ENCODE data around the gene ERICH6.

The ERICH6 gene

GRCh38 chr3:150736903-150737832 lies 33.4 kb upstream of the ERICH6 start:
- no peak for DNase-seq (ENCODE audit: low spot score)

GRCh38 chr3:150736316-150736719 lies 32.6 kb upstream of the ERICH6 start:
- no peak for DNase-seq (ENCODE audit: low spot score)

DNA sequence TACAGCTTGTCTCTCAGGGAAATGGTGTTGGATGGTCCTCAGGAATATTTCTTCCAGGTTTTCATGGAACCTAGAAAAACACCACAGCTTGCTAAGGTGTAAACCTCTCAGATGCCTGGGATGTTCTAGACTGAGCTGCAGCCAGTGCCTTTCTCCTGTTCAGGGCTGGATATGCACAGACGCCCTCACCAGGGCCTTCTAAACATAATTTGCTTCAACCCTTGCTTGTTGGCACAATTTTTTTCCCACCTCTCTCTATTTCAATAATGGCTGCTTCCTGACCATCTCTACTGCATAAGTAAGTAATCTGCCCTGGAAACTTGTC lies 31.0 kb upstream of the ERICH6 start:
- DNase-seq (ENCODE audit: low spot score) = no peak

GRCh38 chr3:150733936-150734794 lies 30.4 kb upstream of the ERICH6 start:
- no peak for DNase-seq (ENCODE audit: low spot score)

GRCh38 chr3:150733373-150733935 lies 29.7 kb upstream of the ERICH6 start:
- peak; percentile 51 for DNase-seq (ENCODE audit: low spot score)

DNA sequence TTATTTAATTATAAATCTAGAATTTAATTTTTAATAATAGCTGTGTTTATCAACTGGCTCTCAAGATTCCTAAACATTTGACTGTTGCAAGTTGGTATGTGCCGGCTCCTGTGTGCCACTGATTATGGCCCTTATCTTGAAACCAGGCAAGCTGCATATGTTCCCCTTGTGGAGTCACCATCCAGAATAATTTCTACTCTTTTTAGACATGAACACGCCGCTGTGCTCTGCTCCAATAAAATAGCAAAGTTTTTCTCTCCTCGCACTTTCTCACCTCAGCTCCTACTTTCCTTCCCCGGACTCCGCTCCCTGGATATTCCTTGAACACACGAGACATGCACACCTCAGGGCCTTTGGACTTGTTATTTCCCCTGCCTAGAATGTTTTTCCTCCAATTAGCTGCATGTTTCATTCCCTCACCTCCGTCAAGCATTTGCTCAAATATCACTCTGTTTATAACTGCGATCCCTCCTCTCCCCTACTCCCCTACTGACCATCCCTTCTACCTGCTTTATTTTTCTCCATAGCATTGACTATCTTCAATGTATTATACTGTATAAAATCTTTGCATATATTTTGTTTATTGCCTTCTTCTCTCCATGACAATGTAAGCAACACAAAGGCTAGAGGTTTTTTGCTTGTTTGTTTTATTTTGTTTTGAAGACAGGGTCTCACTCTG lies 26.1 kb upstream of the ERICH6 start:
- no peak for DNase-seq (ENCODE audit: low spot score)

DNA sequence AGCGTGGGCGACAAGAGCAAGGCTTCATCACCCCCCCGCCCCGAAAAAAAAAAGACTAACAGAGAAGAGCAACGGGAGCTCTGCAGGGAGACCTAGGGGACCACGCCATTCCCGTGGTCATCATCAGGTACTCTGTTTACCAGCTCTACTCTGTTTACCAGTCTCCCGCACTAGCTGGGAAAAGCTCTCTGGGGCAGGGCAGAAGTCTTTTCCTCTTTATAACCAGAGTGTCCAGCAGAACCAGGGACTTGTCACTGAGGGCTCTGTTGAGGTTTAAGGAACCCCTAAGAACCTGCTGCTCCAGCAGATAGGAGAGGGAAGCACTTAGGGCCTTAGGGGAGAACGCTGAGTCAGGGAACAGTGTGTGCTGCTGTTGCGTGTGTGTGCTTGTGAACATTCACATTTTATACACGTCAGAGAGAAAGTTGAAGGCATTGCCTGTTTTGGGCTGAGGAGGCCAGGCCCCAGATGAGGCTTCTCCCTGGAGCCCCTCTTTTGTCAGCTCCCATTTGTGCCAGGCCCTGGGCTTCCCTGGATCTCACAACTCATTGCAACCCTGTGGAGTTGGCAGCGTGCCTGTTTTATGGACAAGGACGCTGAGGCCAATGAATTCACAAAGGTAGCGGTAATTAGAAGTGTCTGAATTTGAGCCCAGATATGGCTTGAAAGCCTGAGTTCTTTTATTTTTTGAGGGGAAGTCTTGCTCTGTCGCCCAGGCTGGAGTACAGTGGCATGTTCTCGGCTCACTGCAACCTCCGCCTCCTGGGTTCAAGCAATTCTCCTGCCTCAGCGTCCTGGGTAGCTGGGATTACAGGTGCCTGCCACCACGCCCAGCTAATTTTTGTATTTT lies 24.2 kb upstream of the ERICH6 start:
- no peak for DNase-seq (ENCODE audit: low spot score)

GRCh38 chr3:150725548-150725947 lies 21.8 kb upstream of the ERICH6 start:
- DNase-seq (ENCODE audit: low spot score) = no peak

GRCh38 chr3:150723946-150724345 lies 20.2 kb upstream of the ERICH6 start:
- no peak for DNase-seq (ENCODE audit: low spot score)

DNA sequence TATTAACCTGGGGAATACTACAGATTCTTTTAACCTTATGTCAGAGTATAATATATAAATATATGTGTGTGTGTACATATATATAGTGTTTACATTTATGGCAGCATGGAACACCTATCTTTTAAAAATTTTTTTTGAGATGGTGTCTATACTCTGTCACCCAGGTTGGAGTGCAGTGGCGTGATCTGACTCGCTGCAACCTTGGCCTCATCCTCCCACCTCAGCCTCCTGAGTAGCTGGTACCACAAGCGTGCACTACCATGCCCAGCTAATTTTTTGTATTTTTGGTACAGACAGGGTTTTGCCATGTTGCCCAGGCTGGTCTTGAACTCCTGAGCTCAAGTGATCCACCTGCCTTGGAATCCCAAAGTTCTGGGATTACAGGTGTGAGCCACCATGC lies 18.5 kb upstream of the ERICH6 start:
- no peak for DNase-seq (ENCODE audit: low spot score)

GRCh38 chr3:150721285-150722130 lies 17.8 kb upstream of the ERICH6 start:
- peak; percentile 88 for DNase-seq (ENCODE audit: low spot score)

GRCh38 chr3:150720444-150720843 lies 16.7 kb upstream of the ERICH6 start:
- no peak for DNase-seq (ENCODE audit: low spot score)

DNA sequence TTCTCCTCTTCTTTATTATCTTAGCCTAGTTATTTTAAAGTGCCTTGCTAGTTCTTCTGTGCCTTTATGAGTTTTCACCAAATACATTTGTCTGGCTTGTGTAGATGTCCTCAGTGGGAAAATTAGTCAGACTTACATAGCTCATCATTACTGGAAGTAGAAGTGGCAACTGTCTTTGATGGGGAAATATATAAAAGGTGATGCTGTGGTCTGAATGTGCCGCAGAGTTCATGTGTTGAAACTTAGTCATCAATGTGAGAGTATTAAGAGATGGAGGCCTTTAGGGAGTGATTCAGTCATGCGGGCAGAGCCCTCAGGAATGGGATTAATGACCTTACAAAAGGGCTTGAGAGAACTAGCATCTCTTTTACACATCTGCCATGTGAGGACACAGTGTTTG lies 6.4 kb upstream of the ERICH6 start:
- DNase-seq (ENCODE audit: low spot score) = no peak

DNA sequence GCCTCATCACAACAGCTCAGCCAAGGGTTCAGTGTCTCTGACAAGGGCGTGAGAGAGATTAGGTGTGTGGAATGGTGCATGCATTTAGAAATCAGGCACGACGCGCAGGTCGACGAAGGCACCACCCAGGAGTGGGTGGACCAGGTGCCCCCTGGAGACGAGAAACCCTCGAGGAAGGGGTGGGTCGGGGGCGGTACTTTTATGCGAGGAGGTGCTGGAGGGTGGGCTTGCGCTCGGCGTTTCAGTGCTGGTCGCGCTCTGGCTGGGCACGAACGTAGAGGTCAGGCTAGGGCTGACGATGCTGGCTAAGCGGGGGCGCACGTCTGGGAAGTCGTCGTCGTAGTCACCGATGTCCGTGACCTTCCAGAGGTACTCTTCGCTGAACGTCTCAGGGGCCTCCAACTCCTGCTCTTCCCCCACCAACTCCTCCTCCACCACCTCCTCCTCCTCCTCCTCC lies 393 bp downstream of the ERICH6 start:
- no peak for DNase-seq (ENCODE audit: low spot score)

DNA sequence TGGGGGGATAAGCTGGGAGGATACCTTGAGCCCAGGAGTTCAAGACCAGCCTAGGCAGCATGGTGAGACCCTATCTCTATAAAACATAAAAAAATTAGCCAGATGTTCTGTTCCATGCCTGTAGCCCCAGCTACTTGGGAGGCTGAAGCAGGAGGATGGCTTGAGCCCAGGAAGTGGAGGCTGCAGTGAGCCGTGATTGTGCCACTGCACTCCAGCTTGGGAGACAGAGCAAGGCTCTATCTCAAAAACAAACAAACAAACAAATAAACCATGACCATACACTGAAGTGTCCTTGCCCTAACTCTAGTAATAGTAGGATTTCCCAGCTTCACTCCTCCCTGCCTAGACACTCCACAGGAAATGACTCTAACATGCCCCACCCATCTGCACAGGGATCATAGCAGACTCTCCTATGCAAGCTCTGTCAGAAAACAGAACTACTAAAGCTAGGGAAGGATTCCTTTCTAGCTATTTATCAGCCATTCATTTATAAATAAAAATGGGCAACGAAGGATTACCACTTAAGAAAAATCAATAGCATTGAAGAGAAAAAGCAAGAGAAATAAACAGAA lies 4.6 kb downstream of the ERICH6 start:
- DNase-seq (ENCODE audit: low spot score) = peak; percentile 39

- DNase-seq (ENCODE audit: low spot score) = no peak
Observed at GRCh38 chr3:150697646-150698045, 6.1 kb downstream of the ERICH6 start.

GRCh38 chr3:150691414-150692040 lies 12.2 kb downstream of the ERICH6 start:
- DNase-seq (ENCODE audit: low spot score) = no peak

GRCh38 chr3:150687613-150688012 lies 16.1 kb downstream of the ERICH6 start:
- DNase-seq (ENCODE audit: low spot score) = no peak

GRCh38 chr3:150682824-150683223 lies 20.9 kb downstream of the ERICH6 start:
- no peak for DNase-seq (ENCODE audit: low spot score)

Measured in COLO829 (cell line).